IPS DF 6.9 (cell line): Measurements from ENCODE around the gene ZNF282.

Experiments used
- DNase-seq: peaks from one replicate; pipeline ENCODE4 v3.0.0-alpha.2; 2013; ENCODE audit warnings: low read depth, low spot score
- H3K27ac ChIP-seq: one replicate; pipeline ENCODE4 v1.5.1; 2013; ENCODE audit warnings: low read length, control low read depth
- H3K27me3 ChIP-seq: 2 replicates; pipeline ENCODE4 v1.6.1; 2013; ENCODE audit warnings: mild to moderate bottlenecking, low read length; ENCODE audit not compliant: control insufficient read depth, insufficient read depth
- H3K36me3 ChIP-seq: 2 replicates; pipeline ENCODE4 v1.6.1; 2013; ENCODE audit warnings: low read length; ENCODE audit not compliant: control insufficient read depth, insufficient read depth
- H3K4me1 ChIP-seq: 2 replicates; pipeline ENCODE4 v1.6.1; 2013; ENCODE audit warnings: low read length; ENCODE audit not compliant: control insufficient read depth, insufficient read depth
- H3K4me3 ChIP-seq: 2 replicates; pipeline ENCODE4 v1.5.1; 2013; ENCODE audit warnings: mild to moderate bottlenecking, low read length
- H3K9me3 ChIP-seq: 2 replicates; pipeline ENCODE4 v1.6.1; 2013; ENCODE audit warnings: low read length, inconsistent platforms; ENCODE audit not compliant: control insufficient read depth, insufficient read depth
- WGBS: extraction: QIAGEN DNeasy Blood & Tissue Kit; methylation state at CpG from one replicate; pipeline ENCODE4 v1.1.7; 2013; ENCODE audit warnings: mixed read lengths, missing lambda C conversion rate; ENCODE audit not compliant: insufficient read length, insufficient coverage; 5-methylcytosine and 5-hydroxymethylcytosine counted together

The ZNF282 gene

DNA sequence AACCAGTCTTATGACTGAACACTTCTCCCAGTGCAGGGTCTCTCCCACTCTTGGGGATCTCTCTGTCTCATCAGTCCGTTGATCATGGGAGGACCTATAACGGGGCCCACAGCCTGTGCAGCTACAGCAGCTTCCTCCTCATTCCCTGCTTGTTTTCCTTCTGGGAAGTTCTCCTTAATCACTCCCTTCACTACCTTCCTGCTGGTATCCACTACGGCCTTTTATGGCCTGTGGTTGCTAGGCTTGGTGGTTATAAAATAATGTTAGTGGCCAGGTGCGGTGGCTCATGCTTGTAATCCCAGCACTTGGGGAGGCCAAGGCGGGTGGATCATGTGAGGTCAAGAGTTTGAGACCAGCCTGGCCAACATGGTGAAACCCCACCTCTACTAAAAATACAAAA is 3.5 kb upstream of the ZNF282 start:
- Histone ChIP-seq H3K27me3 (no peaks in the 10 kb centered on the region), H3K9me3 (no peaks in the 10 kb centered on the region), H3K4me1 (peaks cover 1% of the 10 kb centered on the region), H3K36me3 (no peaks in the 10 kb centered on the region), H3K4me3 (no peak overlapping the region), H3K27ac (no peak overlapping the region)
- no peak for DNase-seq
- no CpG with 5 or more reads among the region's 5 CpGs for WGBS

GRCh38 chr7:149194799-149195179 is 557 bp upstream of the ZNF282 start:
- DNase-seq = no peak
- Histone ChIP-seq H3K4me1 (peaks cover 1% of the 10 kb centered on the region), H3K36me3 (peaks cover 6% of the 10 kb centered on the region; the same call in 1 of the 2 replicates), H3K9me3 (no peaks in the 10 kb centered on the region), H3K4me3 (no peak overlapping the region; the same call in 1 of the 2 replicates), H3K27me3 (no peaks in the 10 kb centered on the region), H3K27ac (no peak overlapping the region)
- WGBS = no CpG with 5 or more reads among the region's 4 CpGs

GRCh38 chr7:149196151-149196704 is 882 bp downstream of the ZNF282 start:
- H3K4me3 ChIP-seq = peak overlapping the region; percentile 88
- no peak overlapping the region for H3K27ac ChIP-seq
- no peaks in the 10 kb centered on the region for H3K27me3 ChIP-seq
- no peak for DNase-seq
- no peaks in the 10 kb centered on the region for H3K9me3 ChIP-seq
- H3K36me3 ChIP-seq = peaks cover 13% of the 10 kb centered on the region; the same call in 1 of the 2 replicates
- H3K4me1 ChIP-seq = peaks cover 1% of the 10 kb centered on the region
- no CpG with 5 or more reads among the region's 17 CpGs for WGBS

- Histone ChIP-seq H3K36me3 (peaks cover 14% of the 10 kb centered on the region; the same call in 1 of the 2 replicates), H3K9me3 (no peaks in the 10 kb centered on the region)
These were observed 1.4 kb downstream of the ZNF282 start for GRCh38 chr7:149196705-149197171.

GRCh38 chr7:149197675-149198074 is 2.3 kb downstream of the ZNF282 start:
- no peak overlapping the region for H3K4me3 ChIP-seq
- peaks cover 14% of the 10 kb centered on the region; the same call in 1 of the 2 replicates for H3K36me3 ChIP-seq
- H3K9me3 ChIP-seq = no peaks in the 10 kb centered on the region
- DNase-seq = no peak
- H3K27ac ChIP-seq = no peak overlapping the region
- no peaks in the 10 kb centered on the region for H3K27me3 ChIP-seq
- WGBS = no CpG with 5 or more reads among the region's 4 CpGs
- H3K4me1 ChIP-seq = peaks cover 1% of the 10 kb centered on the region

More at GRCh38 chr7:149196705-149197171, 1.4 kb downstream of the ZNF282 start:
- Histone ChIP-seq H3K27me3 (no peaks in the 10 kb centered on the region), H3K4me3 (peak overlapping the region; percentile 88; the same call in 1 of the 2 replicates), H3K4me1 (peaks cover 1% of the 10 kb centered on the region), H3K27ac (no peak overlapping the region)
- DNase-seq = no peak
- no CpG with 5 or more reads among the region's 7 CpGs for WGBS

DNA sequence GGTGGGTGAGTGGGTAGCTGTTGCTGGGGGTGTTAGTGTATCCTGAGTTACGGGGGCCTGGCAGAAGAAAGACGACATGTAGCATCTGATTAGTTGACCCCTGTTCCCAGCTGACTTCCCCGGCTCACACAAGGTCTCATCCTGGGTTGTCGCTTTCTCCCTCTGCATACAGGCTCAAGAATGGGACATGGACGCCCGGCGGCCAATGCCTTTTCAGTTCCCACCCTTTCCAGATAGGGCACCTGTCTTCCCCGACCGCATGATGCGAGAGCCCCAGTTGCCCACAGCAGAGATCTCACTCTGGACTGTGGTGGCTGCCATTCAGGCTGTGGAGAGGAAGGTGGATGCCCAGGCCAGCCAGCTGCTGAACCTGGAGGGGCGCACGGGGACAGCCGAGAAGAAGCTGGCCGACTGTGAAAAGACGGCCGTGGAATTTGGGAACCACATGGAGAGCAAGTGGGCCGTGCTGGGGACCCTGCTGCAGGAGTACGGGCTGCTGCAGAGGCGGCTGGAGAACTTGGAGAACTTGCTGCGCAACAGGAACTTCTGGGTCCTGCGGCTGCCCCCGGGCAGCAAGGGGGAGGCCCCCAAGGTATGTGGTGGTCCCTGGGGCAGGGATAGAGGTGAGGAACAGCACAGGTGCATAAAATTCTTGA is 2.9 kb downstream of the ZNF282 start:
- no peak for DNase-seq
- Histone ChIP-seq H3K9me3 (no peaks in the 10 kb centered on the region), H3K4me3 (no peak overlapping the region), H3K36me3 (peaks cover 17% of the 10 kb centered on the region; the same call in 1 of the 2 replicates), H3K4me1 (peaks cover 1% of the 10 kb centered on the region), H3K27ac (no peak overlapping the region), H3K27me3 (no peaks in the 10 kb centered on the region)
- WGBS = no CpG with 5 or more reads among the region's 22 CpGs

GRCh38 chr7:149199234-149199995 is 4.1 kb downstream of the ZNF282 start:
- Histone ChIP-seq H3K27me3 (no peaks in the 10 kb centered on the region), H3K4me3 (no peak overlapping the region), H3K9me3 (no peaks in the 10 kb centered on the region), H3K4me1 (peaks cover 1% of the 10 kb centered on the region), H3K36me3 (peaks cover 24% of the 10 kb centered on the region; the same call in 1 of the 2 replicates), H3K27ac (no peak overlapping the region)
- no CpG with 5 or more reads among the region's 6 CpGs for WGBS
- no peak for DNase-seq

DNA sequence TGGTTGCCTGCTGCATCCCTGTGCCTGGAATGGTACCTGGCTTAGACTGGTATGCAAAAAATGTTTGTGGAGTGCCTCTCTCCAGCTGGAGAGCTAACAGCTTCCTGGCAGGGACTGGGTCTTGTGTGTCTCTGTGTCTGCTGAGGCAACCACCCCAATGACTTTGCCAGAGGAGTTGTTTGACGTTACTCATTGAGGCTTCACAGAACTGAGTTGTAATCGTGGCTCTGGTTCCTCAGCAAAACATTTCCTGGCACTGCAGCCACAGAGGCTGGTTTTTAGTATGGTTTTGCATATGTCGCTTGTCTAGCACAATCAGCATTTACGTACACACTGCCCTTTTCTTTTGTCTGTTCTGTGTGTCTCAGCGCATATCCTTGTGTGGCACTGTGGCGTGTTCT is 7.5 kb downstream of the ZNF282 start:
- H3K4me1 ChIP-seq = peaks cover 3% of the 10 kb centered on the region; the same call in 1 of the 2 replicates
- H3K9me3 ChIP-seq = no peaks in the 10 kb centered on the region
- H3K36me3 ChIP-seq = peaks cover 32% of the 10 kb centered on the region; the same call in 1 of the 2 replicates
- no peak overlapping the region for H3K4me3 ChIP-seq
- H3K27me3 ChIP-seq = no peaks in the 10 kb centered on the region
- no CpG with 5 or more reads among the region's 6 CpGs for WGBS
- no peak overlapping the region for H3K27ac ChIP-seq
- no peak for DNase-seq

GRCh38 chr7:149205690-149206381 is 10.5 kb downstream of the ZNF282 start:
- no peaks in the 10 kb centered on the region for H3K27me3 ChIP-seq
- no CpG with 5 or more reads among the region's 18 CpGs for WGBS
- H3K27ac ChIP-seq = no peak overlapping the region
- H3K36me3 ChIP-seq = peaks cover 37% of the 10 kb centered on the region
- peaks cover 3% of the 10 kb centered on the region; the same call in 1 of the 2 replicates for H3K4me1 ChIP-seq
- H3K9me3 ChIP-seq = no peaks in the 10 kb centered on the region
- DNase-seq = no peak
- H3K4me3 ChIP-seq = no peak overlapping the region
